ENCODE measurements around the gene MKRN2OS.

The MKRN2OS gene

DNA sequence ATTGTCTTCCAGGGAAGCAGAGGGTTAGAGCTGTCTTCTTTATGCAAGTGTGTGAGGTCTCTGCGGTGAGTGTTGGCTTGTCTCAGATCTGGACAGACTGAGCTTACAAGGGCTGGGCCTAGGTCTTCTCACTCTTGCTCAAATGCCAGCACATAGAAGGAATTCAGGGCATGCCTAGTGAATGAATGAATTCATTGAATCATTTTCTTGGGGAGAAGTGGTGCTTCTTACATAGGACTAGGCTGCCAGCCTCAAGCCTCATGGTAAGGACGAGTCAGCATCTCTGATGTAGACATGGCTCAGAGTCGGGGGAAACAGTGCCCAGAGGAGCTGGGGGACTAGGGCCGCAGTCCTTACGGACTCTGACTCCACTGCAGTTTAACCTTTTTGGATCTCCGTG, 28.8 kb upstream of the MKRN2OS start:
- TF ChIP-seq TAF1 (IDR thresholded peaks at IDR 0.05; ENCODE audit: low read depth), result no peak
- TF ChIP-seq EP300 (IDR thresholded peaks at IDR 0.05; ENCODE audit: borderline replicate concordance), result no peak
- TF ChIP-seq NFIC (IDR thresholded peaks at IDR 0.05), result no peak
- TF ChIP-seq CEBPB (IDR thresholded peaks at IDR 0.05), result no peak
- TF ChIP-seq, protein P1, sequence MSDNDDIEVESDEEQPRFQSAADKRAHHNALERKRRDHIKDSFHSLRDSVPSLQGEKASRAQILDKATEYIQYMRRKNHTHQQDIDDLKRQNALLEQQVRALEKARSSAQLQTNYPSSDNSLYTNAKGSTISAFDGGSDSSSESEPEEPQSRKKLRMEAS (IDR thresholded peaks at IDR 0.05), result no peak
- TF ChIP-seq TCF12 (IDR thresholded peaks at IDR 0.05; ENCODE audit: low read depth), result no peak
- no peak for TF ChIP-seq CREB1 (IDR thresholded peaks at IDR 0.05; ENCODE audit: low read depth)
- no peak for TF ChIP-seq EGR1 (IDR thresholded peaks at IDR 0.05)
- no peak for TF ChIP-seq FOXM1 (IDR thresholded peaks at IDR 0.05; ENCODE audit: borderline replicate concordance, low read depth)
- TF ChIP-seq, protein P2, sequence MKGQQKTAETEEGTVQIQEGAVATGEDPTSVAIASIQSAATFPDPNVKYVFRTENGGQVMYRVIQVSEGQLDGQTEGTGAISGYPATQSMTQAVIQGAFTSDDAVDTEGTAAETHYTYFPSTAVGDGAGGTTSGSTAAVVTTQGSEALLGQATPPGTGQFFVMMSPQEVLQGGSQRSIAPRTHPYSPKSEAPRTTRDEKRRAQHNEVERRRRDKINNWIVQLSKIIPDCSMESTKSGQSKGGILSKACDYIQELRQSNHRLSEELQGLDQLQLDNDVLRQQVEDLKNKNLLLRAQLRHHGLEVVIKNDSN (IDR thresholded peaks at IDR 0.05), result no peak

DNA sequence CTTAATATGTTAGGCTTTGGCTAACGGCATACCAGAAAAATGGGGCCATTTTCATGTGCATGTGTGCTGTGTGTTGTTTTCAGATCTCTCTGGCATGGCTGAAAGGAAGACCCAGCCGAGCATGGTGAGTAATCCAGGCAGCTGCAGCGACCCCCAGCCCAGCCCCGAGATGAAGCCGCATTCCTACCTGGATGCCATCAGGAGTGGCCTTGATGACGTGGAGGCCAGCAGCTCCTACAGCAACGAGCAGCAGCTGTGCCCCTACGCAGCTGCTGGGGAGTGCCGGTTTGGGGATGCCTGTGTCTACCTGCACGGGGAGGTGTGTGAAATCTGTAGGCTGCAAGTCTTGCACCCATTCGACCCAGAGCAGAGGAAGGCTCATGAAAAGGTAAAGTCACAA, 26.7 kb upstream of the MKRN2OS start:
- TF ChIP-seq EP300 (IDR thresholded peaks at IDR 0.05; ENCODE audit: borderline replicate concordance) (no peak), EGR1 (IDR thresholded peaks at IDR 0.05) (no peak), NFIC (IDR thresholded peaks at IDR 0.05) (no peak), ZBTB7A (IDR thresholded peaks at IDR 0.05; ENCODE audit: low read depth) (no peak), CEBPB (IDR thresholded peaks at IDR 0.05) (no peak), YY1 (IDR thresholded peaks at IDR 0.05; ENCODE audit: low read depth) (no peak), TAF1 (IDR thresholded peaks at IDR 0.05; ENCODE audit: low read depth) (no peak), TCF12 (IDR thresholded peaks at IDR 0.05; ENCODE audit: low read depth) (no peak), FOXM1 (IDR thresholded peaks at IDR 0.05; ENCODE audit: borderline replicate concordance, low read depth) (no peak), CREB1 (IDR thresholded peaks at IDR 0.05; ENCODE audit: low read depth) (no peak)
- TF ChIP-seq, protein P3, sequence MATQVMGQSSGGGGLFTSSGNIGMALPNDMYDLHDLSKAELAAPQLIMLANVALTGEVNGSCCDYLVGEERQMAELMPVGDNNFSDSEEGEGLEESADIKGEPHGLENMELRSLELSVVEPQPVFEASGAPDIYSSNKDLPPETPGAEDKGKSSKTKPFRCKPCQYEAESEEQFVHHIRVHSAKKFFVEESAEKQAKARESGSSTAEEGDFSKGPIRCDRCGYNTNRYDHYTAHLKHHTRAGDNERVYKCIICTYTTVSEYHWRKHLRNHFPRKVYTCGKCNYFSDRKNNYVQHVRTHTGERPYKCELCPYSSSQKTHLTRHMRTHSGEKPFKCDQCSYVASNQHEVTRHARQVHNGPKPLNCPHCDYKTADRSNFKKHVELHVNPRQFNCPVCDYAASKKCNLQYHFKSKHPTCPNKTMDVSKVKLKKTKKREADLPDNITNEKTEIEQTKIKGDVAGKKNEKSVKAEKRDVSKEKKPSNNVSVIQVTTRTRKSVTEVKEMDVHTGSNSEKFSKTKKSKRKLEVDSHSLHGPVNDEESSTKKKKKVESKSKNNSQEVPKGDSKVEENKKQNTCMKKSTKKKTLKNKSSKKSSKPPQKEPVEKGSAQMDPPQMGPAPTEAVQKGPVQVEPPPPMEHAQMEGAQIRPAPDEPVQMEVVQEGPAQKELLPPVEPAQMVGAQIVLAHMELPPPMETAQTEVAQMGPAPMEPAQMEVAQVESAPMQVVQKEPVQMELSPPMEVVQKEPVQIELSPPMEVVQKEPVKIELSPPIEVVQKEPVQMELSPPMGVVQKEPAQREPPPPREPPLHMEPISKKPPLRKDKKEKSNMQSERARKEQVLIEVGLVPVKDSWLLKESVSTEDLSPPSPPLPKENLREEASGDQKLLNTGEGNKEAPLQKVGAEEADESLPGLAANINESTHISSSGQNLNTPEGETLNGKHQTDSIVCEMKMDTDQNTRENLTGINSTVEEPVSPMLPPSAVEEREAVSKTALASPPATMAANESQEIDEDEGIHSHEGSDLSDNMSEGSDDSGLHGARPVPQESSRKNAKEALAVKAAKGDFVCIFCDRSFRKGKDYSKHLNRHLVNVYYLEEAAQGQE (IDR thresholded peaks at IDR 0.05; ENCODE audit: low read depth), result no peak
- TF ChIP-seq, protein P2 (IDR thresholded peaks at IDR 0.05), result no peak

DNA sequence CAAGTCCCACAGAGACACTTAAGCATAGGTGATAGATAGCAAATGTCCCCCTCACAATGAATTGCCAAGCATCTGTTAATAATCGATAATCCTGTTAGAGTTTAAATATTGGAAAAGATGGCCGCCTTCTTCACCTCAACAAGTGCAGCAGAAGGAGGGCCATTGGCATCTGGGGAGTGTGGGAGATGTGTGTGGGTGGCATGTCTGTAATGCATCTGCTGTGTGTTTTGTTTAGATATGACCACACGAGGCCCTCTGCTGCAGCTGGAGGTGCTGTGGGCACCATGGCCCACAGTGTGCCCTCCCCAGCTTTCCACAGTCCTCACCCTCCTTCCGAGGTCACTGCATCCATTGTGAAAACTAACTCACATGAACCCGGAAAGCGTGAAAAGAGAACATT, 24.5 kb upstream of the MKRN2OS start:
- no peak for TF ChIP-seq NFIC (IDR thresholded peaks at IDR 0.05)

DNA sequence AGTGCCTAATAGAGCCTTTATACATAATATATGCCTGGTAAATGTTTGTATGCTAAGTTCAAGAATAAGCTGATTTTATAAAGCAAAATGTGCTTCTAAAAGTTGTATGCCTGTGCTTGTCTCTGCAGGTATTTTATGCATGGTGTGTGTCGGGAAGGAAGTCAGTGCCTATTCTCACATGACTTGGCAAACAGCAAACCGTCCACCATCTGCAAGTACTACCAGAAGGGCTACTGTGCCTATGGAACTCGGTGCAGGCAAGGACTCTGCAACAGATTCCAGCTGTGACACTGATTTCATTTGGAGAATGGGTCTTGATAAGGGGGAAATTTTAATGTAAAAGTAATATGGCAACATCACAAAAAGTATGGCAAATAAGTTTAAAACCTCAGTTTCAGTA, 23.4 kb upstream of the MKRN2OS start:
- TF ChIP-seq NFIC (IDR thresholded peaks at IDR 0.05) (no peak), TCF12 (IDR thresholded peaks at IDR 0.05; ENCODE audit: low read depth) (no peak), CEBPB (IDR thresholded peaks at IDR 0.05) (no peak), TAF1 (IDR thresholded peaks at IDR 0.05; ENCODE audit: low read depth) (no peak), EGR1 (IDR thresholded peaks at IDR 0.05) (no peak), ZBTB7A (IDR thresholded peaks at IDR 0.05; ENCODE audit: low read depth) (no peak), YY1 (IDR thresholded peaks at IDR 0.05; ENCODE audit: low read depth) (no peak), TEAD4 (IDR thresholded peaks at IDR 0.05) (no peak), FOXM1 (IDR thresholded peaks at IDR 0.05; ENCODE audit: borderline replicate concordance, low read depth) (no peak), CREB1 (IDR thresholded peaks at IDR 0.05; ENCODE audit: low read depth) (no peak), EP300 (IDR thresholded peaks at IDR 0.05; ENCODE audit: borderline replicate concordance) (no peak), RAD21 (IDR thresholded peaks at IDR 0.05; ENCODE audit: low read depth) (no peak)
- TF ChIP-seq, protein P2 (IDR thresholded peaks at IDR 0.05), result no peak
- TF ChIP-seq, protein P1 (IDR thresholded peaks at IDR 0.05), result no peak
- TF ChIP-seq, protein P3 (IDR thresholded peaks at IDR 0.05; ENCODE audit: low read depth), result no peak

DNA sequence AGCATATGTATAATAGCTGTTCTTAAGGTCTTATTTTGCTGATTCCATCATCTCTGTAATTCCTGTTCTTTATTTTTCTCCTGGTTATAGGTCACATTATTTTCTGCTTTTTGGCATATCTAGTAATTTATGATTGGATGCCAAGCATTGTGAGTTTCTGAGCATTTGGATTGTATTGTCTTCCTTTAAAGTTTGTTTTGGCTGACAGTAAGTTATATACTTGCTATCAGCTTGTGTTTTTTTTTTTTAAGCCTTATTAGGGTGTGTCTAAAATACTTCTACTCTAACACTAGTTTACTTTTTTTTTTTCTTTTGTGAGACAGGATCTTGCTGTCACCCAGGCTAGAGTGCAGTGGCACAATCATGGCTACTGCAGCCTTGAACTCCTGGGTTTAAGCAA, 21.7 kb upstream of the MKRN2OS start:
- no peak for TF ChIP-seq TCF12 (IDR thresholded peaks at IDR 0.05; ENCODE audit: low read depth)
- no peak for TF ChIP-seq TAF1 (IDR thresholded peaks at IDR 0.05; ENCODE audit: low read depth)
- TF ChIP-seq, protein P1 (IDR thresholded peaks at IDR 0.05), result no peak
- TF ChIP-seq EGR1 (IDR thresholded peaks at IDR 0.05), result no peak
- no peak for TF ChIP-seq YY1 (IDR thresholded peaks at IDR 0.05; ENCODE audit: low read depth)
- no peak for TF ChIP-seq NFIC (IDR thresholded peaks at IDR 0.05)
- no peak for TF ChIP-seq CREB1 (IDR thresholded peaks at IDR 0.05; ENCODE audit: low read depth)
- no peak for TF ChIP-seq FOXM1 (IDR thresholded peaks at IDR 0.05; ENCODE audit: borderline replicate concordance, low read depth)

DNA sequence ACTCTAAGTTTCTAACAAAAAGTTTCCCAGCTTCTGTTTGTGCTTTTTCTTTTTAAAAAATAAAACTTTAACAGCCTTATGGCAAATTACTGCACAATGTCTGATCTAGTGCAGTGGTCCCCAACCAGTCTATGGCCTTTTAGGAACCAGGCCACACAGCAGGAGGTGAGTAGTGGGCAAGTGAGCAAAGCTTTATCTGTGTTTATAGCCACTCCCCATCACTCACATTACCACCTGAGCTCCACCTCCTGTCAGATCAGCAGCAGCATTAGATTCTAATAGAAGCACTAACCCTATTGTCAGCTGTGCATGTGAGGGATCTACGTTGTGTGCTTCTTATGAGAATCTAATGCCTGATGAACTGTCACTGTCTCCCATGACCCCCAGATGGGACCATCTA, 17.2 kb upstream of the MKRN2OS start:
- TF ChIP-seq FOXM1 (IDR thresholded peaks at IDR 0.05; ENCODE audit: borderline replicate concordance, low read depth), result no peak

Data from Ishikawa (cell line).